ENCODE data around the gene CLEC9A. TPM values are rescaled to one million over a fixed set of nuclear protein-coding genes. Genes with fewer than 3 reads are reported as not detected.

The CLEC9A gene
- polyA plus RNA-seq, 2 of the 4 experiments (the other 2 are of a cell fraction), result not detected

DNA sequence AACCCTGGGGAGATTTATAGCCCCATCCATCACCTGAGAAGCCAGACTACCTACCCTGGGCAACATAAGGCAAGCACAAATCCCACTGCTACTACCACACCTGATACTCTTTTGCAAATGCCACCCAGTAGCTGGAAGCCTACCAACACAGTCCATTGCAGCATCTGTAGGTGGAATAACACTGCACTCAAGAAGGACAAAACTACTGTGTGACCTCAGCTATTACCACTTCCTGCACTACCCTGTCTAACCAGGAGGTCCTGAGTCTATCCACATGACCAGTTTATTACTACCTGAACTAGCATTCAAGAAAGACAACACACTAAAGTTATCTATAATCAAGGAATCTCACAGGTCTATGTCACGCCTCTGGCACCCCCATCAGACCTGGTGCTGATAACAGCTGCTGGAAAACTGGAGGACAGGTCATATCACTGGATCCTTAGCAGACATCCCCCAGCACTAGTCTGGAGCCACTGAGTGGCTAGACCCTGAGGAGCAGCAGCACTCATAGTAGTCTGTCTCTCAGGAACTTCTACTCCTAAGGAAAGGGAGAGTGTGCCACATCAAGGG, 71.3 kb downstream of the CLEC9A start:
- CTCF ChIA-PET, result interaction anchor here (0.7 to 2.4 kb wide), 5 partner anchors 11 to 351 kb away, joined by 3 to 7 read pairs (median 6); partner anchors contain the start of gene CLEC12B
- no peak overlapping the region for H3K4me2 ChIP-seq
- no peak for DNase-seq (ENCODE audit: low read depth in 1 of 2, low spot score in 1 of 2)

More for the DNA sequence above, 71.3 kb downstream of the CLEC9A start:
- Histone ChIP-seq H3K4me1 (no peaks in the 10 kb centered on the region), H3K9me3 (no peaks in the 10 kb centered on the region; the same call in 2 of the 3 replicates), H3K27ac (no peak overlapping the region), H3K4me3 (no peak overlapping the region)
- POLR2A ChIA-PET, result no interaction called here
- no peak for FAIRE-seq
- ATAC-seq, result peak in 1 of 2 experiments; percentile 27; a peak in 3 of 6 replicates
- 25% methylated on average over 1 of the region's 1 CpG for WGBS (ENCODE audit: missing lambda C conversion rate)
- TF ChIP-seq CHD4 (IDR thresholded peaks at IDR 0.05; ENCODE audit: borderline replicate concordance) (no peak), MYC (IDR thresholded peaks at IDR 0.05; ENCODE audit: borderline replicate concordance, low read length) (no peak), MAFK (IDR thresholded peaks at IDR 0.05; ENCODE audit: partially characterized antibody) (no peak), CTCF (IDR thresholded peaks at IDR 0.05) (no peak), ELK1 (IDR thresholded peaks at IDR 0.05; ENCODE audit: low read depth, low read length) (no peak), MAZ (IDR thresholded peaks at IDR 0.05; ENCODE audit: borderline replicate concordance, low read depth, low read length) (no peak), E2F6 (IDR thresholded peaks at IDR 0.05; ENCODE audit: borderline replicate concordance, low read depth) (no peak), FOSB (CRISPR knock-in tag; IDR thresholded peaks at IDR 0.05) (no peak), ATOH8 (CRISPR knock-in tag; IDR thresholded peaks at IDR 0.05; ENCODE audit: low read depth) (no peak), HEYL (CRISPR knock-in tag; IDR thresholded peaks at IDR 0.05) (no peak), EHF (CRISPR knock-in tag; IDR thresholded peaks at IDR 0.05) (no peak), TFCP2L1 (CRISPR knock-in tag; IDR thresholded peaks at IDR 0.05) (no peak), ZFP36 (IDR thresholded peaks at IDR 0.05; ENCODE audit: borderline replicate concordance, partially characterized antibody) (no peak), ZSCAN20 (CRISPR knock-in tag; IDR thresholded peaks at IDR 0.05) (no peak), HOXA7 (CRISPR knock-in tag; IDR thresholded peaks at IDR 0.05) (no peak), JUN (IDR thresholded peaks at IDR 0.05) (no peak), RARB (CRISPR knock-in tag; IDR thresholded peaks at IDR 0.05) (no peak)
- TF ChIP-seq, protein P1, sequence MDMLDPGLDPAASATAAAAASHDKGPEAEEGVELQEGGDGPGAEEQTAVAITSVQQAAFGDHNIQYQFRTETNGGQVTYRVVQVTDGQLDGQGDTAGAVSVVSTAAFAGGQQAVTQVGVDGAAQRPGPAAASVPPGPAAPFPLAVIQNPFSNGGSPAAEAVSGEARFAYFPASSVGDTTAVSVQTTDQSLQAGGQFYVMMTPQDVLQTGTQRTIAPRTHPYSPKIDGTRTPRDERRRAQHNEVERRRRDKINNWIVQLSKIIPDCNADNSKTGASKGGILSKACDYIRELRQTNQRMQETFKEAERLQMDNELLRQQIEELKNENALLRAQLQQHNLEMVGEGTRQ (IDR thresholded peaks at IDR 0.05), result no peak
- TF ChIP-seq, protein P2, sequence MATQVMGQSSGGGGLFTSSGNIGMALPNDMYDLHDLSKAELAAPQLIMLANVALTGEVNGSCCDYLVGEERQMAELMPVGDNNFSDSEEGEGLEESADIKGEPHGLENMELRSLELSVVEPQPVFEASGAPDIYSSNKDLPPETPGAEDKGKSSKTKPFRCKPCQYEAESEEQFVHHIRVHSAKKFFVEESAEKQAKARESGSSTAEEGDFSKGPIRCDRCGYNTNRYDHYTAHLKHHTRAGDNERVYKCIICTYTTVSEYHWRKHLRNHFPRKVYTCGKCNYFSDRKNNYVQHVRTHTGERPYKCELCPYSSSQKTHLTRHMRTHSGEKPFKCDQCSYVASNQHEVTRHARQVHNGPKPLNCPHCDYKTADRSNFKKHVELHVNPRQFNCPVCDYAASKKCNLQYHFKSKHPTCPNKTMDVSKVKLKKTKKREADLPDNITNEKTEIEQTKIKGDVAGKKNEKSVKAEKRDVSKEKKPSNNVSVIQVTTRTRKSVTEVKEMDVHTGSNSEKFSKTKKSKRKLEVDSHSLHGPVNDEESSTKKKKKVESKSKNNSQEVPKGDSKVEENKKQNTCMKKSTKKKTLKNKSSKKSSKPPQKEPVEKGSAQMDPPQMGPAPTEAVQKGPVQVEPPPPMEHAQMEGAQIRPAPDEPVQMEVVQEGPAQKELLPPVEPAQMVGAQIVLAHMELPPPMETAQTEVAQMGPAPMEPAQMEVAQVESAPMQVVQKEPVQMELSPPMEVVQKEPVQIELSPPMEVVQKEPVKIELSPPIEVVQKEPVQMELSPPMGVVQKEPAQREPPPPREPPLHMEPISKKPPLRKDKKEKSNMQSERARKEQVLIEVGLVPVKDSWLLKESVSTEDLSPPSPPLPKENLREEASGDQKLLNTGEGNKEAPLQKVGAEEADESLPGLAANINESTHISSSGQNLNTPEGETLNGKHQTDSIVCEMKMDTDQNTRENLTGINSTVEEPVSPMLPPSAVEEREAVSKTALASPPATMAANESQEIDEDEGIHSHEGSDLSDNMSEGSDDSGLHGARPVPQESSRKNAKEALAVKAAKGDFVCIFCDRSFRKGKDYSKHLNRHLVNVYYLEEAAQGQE (IDR thresholded peaks at IDR 0.05), result no peak

Data from A549 (cell line).